ENCODE measurements around the gene HACD1. TPM values are rescaled to one million over a fixed set of nuclear protein-coding genes. Genes with fewer than 3 reads are reported as not detected.

The HACD1 gene
- total RNA-seq, 1 donor from 2014 or later = 41.6 TPM

GRCh38 chr10:17622061-17622460 is 4.9 kb upstream of the HACD1 start:
- no peak for DNase-seq (ENCODE audit: low spot score in 2 of 2)
- no peak overlapping the region for H3K4me3 ChIP-seq
- intact Hi-C loops (cut with DNase I) = no loop called here
- no peak overlapping the region for H3K27ac ChIP-seq
- H3K4me1 ChIP-seq = peaks cover 0 to 3% of the 10 kb centered on the region in 2 donors
- H3K36me3 ChIP-seq = no peaks in the 10 kb centered on the region
- H3K27me3 ChIP-seq = no peaks in the 10 kb centered on the region
- no peak for TF ChIP-seq CTCF (IDR thresholded peaks at IDR 0.05)
- no peaks in the 10 kb centered on the region for H3K9me3 ChIP-seq

- TF ChIP-seq CTCF (IDR thresholded peaks at IDR 0.05) = no peak
- no peaks in the 10 kb centered on the region for H3K27me3 ChIP-seq
- H3K4me3 ChIP-seq = peak overlapping the region; percentile 73 to 75
- H3K4me1 ChIP-seq = peaks cover 0 to 15% of the 10 kb centered on the region in 2 donors
- no peaks in the 10 kb centered on the region for H3K9me3 ChIP-seq
- peak; percentile 45 to 92 for DNase-seq (ENCODE audit: low spot score in 2 of 2)
- H3K27ac ChIP-seq = peak overlapping the region; percentile 90 to 95
- intact Hi-C loops (cut with DNase I) = loop anchor here (1.0 to 10.0 kb wide), 2 partner anchors 27 to 618 kb away; no protein-coding TSS in a partner anchor
- peaks cover 0 to 6% of the 10 kb centered on the region in 2 donors for H3K36me3 ChIP-seq
Observed at GRCh38 chr10:17616403-17617030, 657 bp downstream of the HACD1 start.

- no peaks in the 10 kb centered on the region for H3K27me3 ChIP-seq
- peaks cover 5 to 6% of the 10 kb centered on the region in 2 donors for H3K36me3 ChIP-seq
- DNase-seq (ENCODE audit: low spot score in 2 of 2) = no peak
- H3K27ac ChIP-seq = no peak overlapping the region
- TF ChIP-seq CTCF (IDR thresholded peaks at IDR 0.05) = no peak
- intact Hi-C loops (cut with DNase I) = loop anchor here (5.0 to 10.0 kb wide), 2 partner anchors 33 to 625 kb away; partner anchors contain the start of gene STAM
- no peaks in the 10 kb centered on the region for H3K4me1 ChIP-seq
- H3K4me3 ChIP-seq = no peak overlapping the region
- H3K9me3 ChIP-seq = no peaks in the 10 kb centered on the region
Observed at GRCh38 chr10:17609523-17610079, 7.6 kb downstream of the HACD1 start.

GRCh38 chr10:17607603-17608332 is 9.4 kb downstream of the HACD1 start:
- intact Hi-C loops (cut with DNase I) = loop anchor here (1.0 to 5.0 kb wide), 2 partner anchors 35 to 136 kb away; partner anchors contain the start of gene STAM
- peaks cover 6 to 20% of the 10 kb centered on the region in 2 donors for H3K36me3 ChIP-seq
- TF ChIP-seq CTCF (IDR thresholded peaks at IDR 0.05) = peak; percentile 66 to 85 (median 80)
- no peak for DNase-seq (ENCODE audit: low spot score in 2 of 2)
- H3K9me3 ChIP-seq = no peaks in the 10 kb centered on the region
- H3K27me3 ChIP-seq = no peaks in the 10 kb centered on the region
- no peaks in the 10 kb centered on the region for H3K4me1 ChIP-seq
- H3K27ac ChIP-seq = no peak overlapping the region
- H3K4me3 ChIP-seq = no peak overlapping the region

- no peaks in the 10 kb centered on the region for H3K27me3 ChIP-seq
- no peak overlapping the region for H3K4me3 ChIP-seq
- TF ChIP-seq CTCF (IDR thresholded peaks at IDR 0.05) = no peak
- no peak overlapping the region for H3K27ac ChIP-seq
- H3K36me3 ChIP-seq = peaks cover 7 to 25% of the 10 kb centered on the region in 2 donors
- no peaks in the 10 kb centered on the region for H3K4me1 ChIP-seq
- no peak for DNase-seq (ENCODE audit: low spot score in 2 of 2)
- intact Hi-C loops (cut with DNase I) = loop anchor here (1.0 to 5.0 kb wide), 2 partner anchors 35 to 136 kb away; partner anchors contain the start of gene STAM
- no peaks in the 10 kb centered on the region for H3K9me3 ChIP-seq
Observed at GRCh38 chr10:17607060-17607459, 10.1 kb downstream of the HACD1 start.
